H9 (cell line): ENCODE measurements around the gene C1S. TPM values are rescaled to one million over a fixed set of nuclear protein-coding genes. Genes with fewer than 3 reads are reported as not detected.
A peak's percentile ranks its signal among the peaks of the same experiment; 100 is the strongest.

Source experiments
- DNase-seq: peaks from one replicate; pipeline ENCODE4 v3.0.0-alpha.2; 2017
- H2AFZ ChIP-seq: one replicate; pipeline ENCODE4 v1.6.1; 2013; ENCODE audit warnings: mild to moderate bottlenecking, low read length, control low read depth, moderate library complexity
- H2AK5ac ChIP-seq: 2 replicates; pipeline ENCODE4 v1.6.1; 2013; ENCODE audit warnings: low read length, control low read depth, mixed read lengths; ENCODE audit not compliant: insufficient read length
- H2BK120ac ChIP-seq: one replicate; pipeline ENCODE4 v1.6.1; 2013; ENCODE audit warnings: low read depth, mild to moderate bottlenecking, low read length, control low read depth, inconsistent platforms; ENCODE audit not compliant: poor library complexity, severe bottlenecking
- H2BK12ac ChIP-seq: 2 replicates; pipeline ENCODE4 v1.6.1; 2013; ENCODE audit warnings: low read length, control low read depth, mixed read lengths, low read depth; ENCODE audit not compliant: insufficient read length
- H2BK15ac ChIP-seq: 2 replicates; pipeline ENCODE4 v1.6.1; 2013; ENCODE audit warnings: low read depth, low read length, control low read depth
- H2BK20ac ChIP-seq: one replicate; pipeline ENCODE4 v1.6.1; 2013; ENCODE audit warnings: low read depth, mild to moderate bottlenecking, low read length, control low read depth, inconsistent platforms; ENCODE audit not compliant: poor library complexity, severe bottlenecking
- H2BK5ac ChIP-seq: 2 replicates; pipeline ENCODE4 v1.6.1; 2013; ENCODE audit warnings: low read length, control low read depth, mixed read lengths; ENCODE audit not compliant: insufficient read length
- H3K14ac ChIP-seq: 2 replicates; pipeline ENCODE4 v1.6.1; 2013; ENCODE audit warnings: low read length, control low read depth; ENCODE audit not compliant: insufficient read depth
- H3K18ac ChIP-seq: 2 replicates; pipeline ENCODE4 v1.6.1; 2013; ENCODE audit warnings: low read depth, mild to moderate bottlenecking, mixed read lengths, low read length, control low read depth; ENCODE audit not compliant: insufficient read length
- H3K23ac ChIP-seq: 2 replicates; pipeline ENCODE4 v1.6.1; 2013; ENCODE audit warnings: low read length, control low read depth, mixed read lengths, low read depth; ENCODE audit not compliant: insufficient read length
- H3K23me2 ChIP-seq: 2 replicates; pipeline ENCODE4 v1.6.1; 2013; ENCODE audit warnings: low read depth, mild to moderate bottlenecking, mixed read lengths, low read length, control low read depth; ENCODE audit not compliant: insufficient read length, poor library complexity, severe bottlenecking
- H3K27ac ChIP-seq: 2 replicates; pipeline ENCODE4 v1.5.1; 2013; ENCODE audit warnings: low read length, control low read depth, mixed read lengths, low read depth; ENCODE audit not compliant: insufficient read length
- H3K27me3 ChIP-seq: 2 replicates; pipeline ENCODE4 v1.6.1; 2013; ENCODE audit warnings: low read length, control low read depth, inconsistent platforms; ENCODE audit not compliant: insufficient read depth
- H3K4ac ChIP-seq: 2 replicates; pipeline ENCODE4 v1.6.1; 2013; ENCODE audit warnings: low read depth, mild to moderate bottlenecking, control low read depth, inconsistent platforms, low read length, moderate library complexity
- H3K4me1 ChIP-seq: 2 replicates; pipeline ENCODE4 v1.6.1; 2013; ENCODE audit warnings: low read length, control low read depth, inconsistent platforms; ENCODE audit not compliant: insufficient read depth
- H3K4me2 ChIP-seq: 2 replicates; pipeline ENCODE4 v1.6.1; 2013; ENCODE audit warnings: low read length, control low read depth, mixed read lengths; ENCODE audit not compliant: insufficient read length, insufficient read depth
- H3K56ac ChIP-seq: 2 replicates; pipeline ENCODE4 v1.6.1; 2013; ENCODE audit warnings: low read depth, mild to moderate bottlenecking, mixed read lengths, low read length, control low read depth; ENCODE audit not compliant: insufficient read length
- H3K79me1 ChIP-seq: 2 replicates; pipeline ENCODE4 v1.6.1; 2013; ENCODE audit warnings: low read depth, mild to moderate bottlenecking, moderate library complexity, low read length, control low read depth, inconsistent platforms; ENCODE audit not compliant: insufficient read depth, poor library complexity, severe bottlenecking
- H3K79me2 ChIP-seq: 2 replicates; pipeline ENCODE4 v1.6.1; 2013; ENCODE audit warnings: low read length, control low read depth, inconsistent platforms; ENCODE audit not compliant: insufficient read depth
- H3K9ac ChIP-seq: 2 replicates; pipeline ENCODE4 v1.6.1; 2013; ENCODE audit warnings: low read length, control low read depth, mixed read lengths; ENCODE audit not compliant: insufficient read length; ENCODE audit errors: extremely low read depth
- H3K9me3 ChIP-seq: one replicate; pipeline ENCODE4 v1.6.1; 2013; ENCODE audit warnings: low read depth, low read length, inconsistent platforms; ENCODE audit not compliant: control insufficient read depth
- H3T11ph ChIP-seq: one replicate; pipeline ENCODE4 v1.6.1; 2013; ENCODE audit warnings: mild to moderate bottlenecking, low read length, control low read depth, inconsistent platforms
- H4K20me1 ChIP-seq: one replicate; pipeline ENCODE4 v1.6.1; 2013; ENCODE audit not compliant: control insufficient read depth, insufficient read length, insufficient read depth
- H4K5ac ChIP-seq: 2 replicates; pipeline ENCODE4 v1.6.1; 2013; ENCODE audit warnings: low read depth, mild to moderate bottlenecking, mixed read lengths, low read length, control low read depth; ENCODE audit not compliant: insufficient read length
- H4K8ac ChIP-seq: replicated peaks from 2 replicates; pipeline ENCODE4 v1.6.1; 2013; ENCODE audit warnings: low read length, control low read depth, mixed read lengths, low read depth; ENCODE audit not compliant: insufficient read length
- H4K91ac ChIP-seq: 2 replicates; pipeline ENCODE4 v1.6.1; 2013; ENCODE audit warnings: low read depth, mild to moderate bottlenecking, moderate library complexity, mixed read lengths, low read length, control low read depth; ENCODE audit not compliant: insufficient read length
- H3K27ac Mint-ChIP-seq, 3 experiments: 2 replicates in 2 of 3; 3 replicates in 1 of 3; pipeline ENCODE4 v1.8.0; 2020 to 2021; ENCODE audit warnings: mixed read lengths in 3 of 3, mild to moderate bottlenecking in 1 of 3, moderate library complexity in 1 of 3
- H3K27me3 Mint-ChIP-seq: 2 replicates; pipeline ENCODE4 v1.8.0; 2021; ENCODE audit warnings: low read depth, mild to moderate bottlenecking, moderate library complexity, mixed read lengths
- H3K36me3 Mint-ChIP-seq, 3 experiments: 2 replicates in 2 of 3; 3 replicates in 1 of 3; pipeline ENCODE4 v1.8.0; 2020 to 2021; ENCODE audit warnings: low read depth in 3 of 3, mixed read lengths in 3 of 3; ENCODE audit not compliant: insufficient read depth in 1 of 3
- H3K4me1 Mint-ChIP-seq, 2 experiments: 2 replicates each; pipeline ENCODE4 v1.8.0; 2020; ENCODE audit warnings: mixed read lengths in 2 of 2
- H3K4me3 Mint-ChIP-seq, 2 experiments: 2 replicates in 1 of 2; 3 replicates in 1 of 2; pipeline ENCODE4 v1.8.0; 2020 to 2021; ENCODE audit warnings: mild to moderate bottlenecking in 2 of 2, mixed read lengths in 2 of 2, moderate library complexity in 1 of 2
- H3K9me3 Mint-ChIP-seq, 2 experiments: 2 replicates in 1 of 2; 3 replicates in 1 of 2; pipeline ENCODE4 v1.8.0; 2020; ENCODE audit warnings: mild to moderate bottlenecking in 2 of 2, mixed read lengths in 2 of 2, moderate library complexity in 1 of 2
- WGBS: extraction: QIAGEN DNeasy Blood & Tissue Kit; methylation state at CpG from one replicate; pipeline ENCODE4 v1.1.7; 2013; ENCODE audit warnings: missing lambda C conversion rate, low lambda C conversion rate, mixed read lengths; ENCODE audit not compliant: insufficient read length; ENCODE audit errors: extremely low coverage; 5-methylcytosine and 5-hydroxymethylcytosine counted together
- total RNA-seq: library from RNA; stranded (reverse); gene quantifications from 2 replicates; pipeline ENCODE4 v1.2.1, GENCODE V29; 2021
- TF ChIP-seq, protein P1 (sequence below): fragments of 200-600 bp; sonication (generic); conservative IDR thresholded peaks from 3 replicates; pipeline ENCODE4 v1.8.0; 2021; ENCODE audit warnings: antibody characterized with exemption, mild to moderate bottlenecking

The C1S gene
- total RNA-seq, 1 experiment from 2014 or later, result 4.2 TPM

- no peak within 1 kb of the TSS for H4K8ac ChIP-seq
- TF ChIP-seq, protein P1, sequence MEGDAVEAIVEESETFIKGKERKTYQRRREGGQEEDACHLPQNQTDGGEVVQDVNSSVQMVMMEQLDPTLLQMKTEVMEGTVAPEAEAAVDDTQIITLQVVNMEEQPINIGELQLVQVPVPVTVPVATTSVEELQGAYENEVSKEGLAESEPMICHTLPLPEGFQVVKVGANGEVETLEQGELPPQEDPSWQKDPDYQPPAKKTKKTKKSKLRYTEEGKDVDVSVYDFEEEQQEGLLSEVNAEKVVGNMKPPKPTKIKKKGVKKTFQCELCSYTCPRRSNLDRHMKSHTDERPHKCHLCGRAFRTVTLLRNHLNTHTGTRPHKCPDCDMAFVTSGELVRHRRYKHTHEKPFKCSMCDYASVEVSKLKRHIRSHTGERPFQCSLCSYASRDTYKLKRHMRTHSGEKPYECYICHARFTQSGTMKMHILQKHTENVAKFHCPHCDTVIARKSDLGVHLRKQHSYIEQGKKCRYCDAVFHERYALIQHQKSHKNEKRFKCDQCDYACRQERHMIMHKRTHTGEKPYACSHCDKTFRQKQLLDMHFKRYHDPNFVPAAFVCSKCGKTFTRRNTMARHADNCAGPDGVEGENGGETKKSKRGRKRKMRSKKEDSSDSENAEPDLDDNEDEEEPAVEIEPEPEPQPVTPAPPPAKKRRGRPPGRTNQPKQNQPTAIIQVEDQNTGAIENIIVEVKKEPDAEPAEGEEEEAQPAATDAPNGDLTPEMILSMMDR, result peak; percentile 98
- no peak within 1 kb of the TSS for H3K56ac ChIP-seq
- H3K23ac ChIP-seq, result no peak within 1 kb of the TSS
- H3K14ac ChIP-seq, result peak within 1 kb of the TSS; percentile 72
- WGBS, result no CpG with 5 or more reads among the region's 23 CpGs
- H3K23me2 ChIP-seq, result peaks cover 11% of the 10 kb centered on the region
- Mint-ChIP-seq H3K36me3 (peaks cover 14 to 23% (median 20%) of the 10 kb centered on the region in 3 experiments), H3K4me3 (peak within 1 kb of the TSS; percentile 84 to 88), H3K27ac (peak within 1 kb of the TSS; percentile 72 to 98 (median 94)), H3K9me3 (peaks cover 6 to 12% of the 10 kb centered on the region in 2 experiments), H3K27me3 (peaks cover 7% of the 10 kb centered on the region), H3K4me1 (peaks cover 11 to 15% of the 10 kb centered on the region in 2 experiments)
- peak within 1 kb of the TSS; percentile 79 for H2AFZ ChIP-seq
- no peaks in the 10 kb centered on the region for H3K4me1 ChIP-seq
- no peak within 1 kb of the TSS for H2AK5ac ChIP-seq
- H2BK5ac ChIP-seq, result no peak within 1 kb of the TSS
- DNase-seq, result peak; percentile 89
- H3K9me3 ChIP-seq, result no peaks in the 10 kb centered on the region
- H4K20me1 ChIP-seq, result no peaks in the 10 kb centered on the region
- no peak within 1 kb of the TSS for H3T11ph ChIP-seq
- no peak within 1 kb of the TSS for H2BK12ac ChIP-seq
- no peaks in the 10 kb centered on the region for H3K79me1 ChIP-seq
- H3K4me2 ChIP-seq, result peak within 1 kb of the TSS; percentile 79
- peak within 1 kb of the TSS; percentile 73 for H3K18ac ChIP-seq
- H3K79me2 ChIP-seq, result no peaks in the 10 kb centered on the region
- H2BK120ac ChIP-seq, result no peak within 1 kb of the TSS
- no peak within 1 kb of the TSS for H2BK15ac ChIP-seq
- H3K27ac ChIP-seq, result no peak within 1 kb of the TSS
- peak within 1 kb of the TSS; percentile 45 for H3K9ac ChIP-seq
- H4K91ac ChIP-seq, result no peak within 1 kb of the TSS
- H2BK20ac ChIP-seq, result no peak within 1 kb of the TSS
- no peak within 1 kb of the TSS for H4K5ac ChIP-seq
- no peak within 1 kb of the TSS for H3K4ac ChIP-seq
- H3K27me3 ChIP-seq, result no peaks in the 10 kb centered on the region
These were observed 48.5 kb downstream of the C1S start, which contains the start of gene C1RL for GRCh38 chr12:7108796-7109571. C1RL (minus strand) TSS chr12:7109214; CDS start chr12:7109180, 34 bp downstream.
